Suprapubic skin (tissue), 3 donors: ENCODE data around the gene PRR5.

Source experiments
- CTCF ChIP-seq, 2 donors: fragments of 200-600 bp in 1 of 2; fragments of 450-650 bp in 1 of 2; sonication (generic) in 1 of 2; IDR thresholded peaks; one replicate each; pipeline ENCODE4 v1.5.1; 2016 to 2019; ENCODE audit warnings: antibody characterized with exemption in 2 of 2, mild to moderate bottlenecking in 1 of 2, moderate library complexity in 1 of 2
- POLR2A ChIP-seq, 2 donors: fragments of 450-650 bp; IDR thresholded peaks; one replicate each; pipeline ENCODE4 v1.6.1; 2017; ENCODE audit warnings: antibody characterized with exemption in 2 of 2, mild to moderate bottlenecking in 2 of 2, moderate library complexity in 2 of 2

GRCh38 chr22:44722611-44723010, 20.6 kb downstream of the PRR5 start:
- TF ChIP-seq CTCF (IDR thresholded peaks at IDR 0.05) (no peak), POLR2A (IDR thresholded peaks at IDR 0.05) (no peak)
